ENCODE data around the gene DAB2IP.

The DAB2IP gene

DNA sequence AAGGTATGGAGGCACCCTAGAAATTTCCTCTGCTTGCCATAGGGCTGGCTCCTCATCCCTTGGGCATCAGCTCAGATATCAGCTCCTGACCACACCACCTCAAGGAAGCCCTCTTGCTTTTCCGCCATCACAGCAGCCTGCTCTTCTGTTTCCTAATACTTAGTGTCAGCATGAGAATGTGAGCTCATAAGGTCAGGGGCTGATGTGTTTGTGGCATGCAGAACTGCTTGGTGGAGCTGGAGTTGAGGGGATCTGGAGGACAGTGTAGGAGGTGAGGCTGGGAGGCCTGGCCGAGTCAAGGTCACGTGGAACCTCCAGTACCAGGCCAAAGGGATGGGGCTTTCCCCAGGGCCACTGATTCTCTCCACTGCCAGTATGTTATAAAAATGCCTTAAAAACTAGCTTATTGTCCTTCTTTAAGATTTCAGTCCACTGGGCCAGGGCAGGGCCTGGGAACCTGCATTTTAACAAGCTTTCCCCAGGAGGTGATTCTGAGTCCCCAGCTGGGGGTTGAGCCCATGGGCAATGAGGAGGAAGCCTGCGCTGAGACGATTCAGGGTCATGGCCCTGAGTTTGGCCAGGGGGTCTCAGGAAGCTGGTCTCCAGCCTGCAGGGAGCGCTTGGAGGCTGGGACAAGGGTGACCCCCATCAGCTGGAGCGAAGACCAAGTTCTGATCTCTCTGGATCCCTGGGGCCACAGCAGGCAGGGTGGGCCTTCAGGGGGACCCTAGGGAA lies 28.6 kb downstream of the DAB2IP start:
- TF ChIP-seq, protein P1, sequence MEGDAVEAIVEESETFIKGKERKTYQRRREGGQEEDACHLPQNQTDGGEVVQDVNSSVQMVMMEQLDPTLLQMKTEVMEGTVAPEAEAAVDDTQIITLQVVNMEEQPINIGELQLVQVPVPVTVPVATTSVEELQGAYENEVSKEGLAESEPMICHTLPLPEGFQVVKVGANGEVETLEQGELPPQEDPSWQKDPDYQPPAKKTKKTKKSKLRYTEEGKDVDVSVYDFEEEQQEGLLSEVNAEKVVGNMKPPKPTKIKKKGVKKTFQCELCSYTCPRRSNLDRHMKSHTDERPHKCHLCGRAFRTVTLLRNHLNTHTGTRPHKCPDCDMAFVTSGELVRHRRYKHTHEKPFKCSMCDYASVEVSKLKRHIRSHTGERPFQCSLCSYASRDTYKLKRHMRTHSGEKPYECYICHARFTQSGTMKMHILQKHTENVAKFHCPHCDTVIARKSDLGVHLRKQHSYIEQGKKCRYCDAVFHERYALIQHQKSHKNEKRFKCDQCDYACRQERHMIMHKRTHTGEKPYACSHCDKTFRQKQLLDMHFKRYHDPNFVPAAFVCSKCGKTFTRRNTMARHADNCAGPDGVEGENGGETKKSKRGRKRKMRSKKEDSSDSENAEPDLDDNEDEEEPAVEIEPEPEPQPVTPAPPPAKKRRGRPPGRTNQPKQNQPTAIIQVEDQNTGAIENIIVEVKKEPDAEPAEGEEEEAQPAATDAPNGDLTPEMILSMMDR (IDR thresholded peaks at IDR 0.05): no peak
- DNase-seq: no peak
- H3K4me1 ChIP-seq: peaks cover 0 to 14% (median 0%) of the 10 kb centered on the region in 4 donors
- no peaks in the 10 kb centered on the region for H3K27me3 ChIP-seq
- H3K36me3 ChIP-seq: peaks cover 4 to 38% (median 25%) of the 10 kb centered on the region in 3 donors
- intact Hi-C loops (cut with DNase I; ENCODE audit: low total_unique reads): loop anchor here (5.0 kb wide), 1 partner anchor 128 kb away; no protein-coding TSS in a partner anchor
- no peak overlapping the region for H3K4me3 ChIP-seq
- no peak overlapping the region for H3K27ac ChIP-seq
- no peaks in the 10 kb centered on the region for H3K9me3 ChIP-seq

DNA sequence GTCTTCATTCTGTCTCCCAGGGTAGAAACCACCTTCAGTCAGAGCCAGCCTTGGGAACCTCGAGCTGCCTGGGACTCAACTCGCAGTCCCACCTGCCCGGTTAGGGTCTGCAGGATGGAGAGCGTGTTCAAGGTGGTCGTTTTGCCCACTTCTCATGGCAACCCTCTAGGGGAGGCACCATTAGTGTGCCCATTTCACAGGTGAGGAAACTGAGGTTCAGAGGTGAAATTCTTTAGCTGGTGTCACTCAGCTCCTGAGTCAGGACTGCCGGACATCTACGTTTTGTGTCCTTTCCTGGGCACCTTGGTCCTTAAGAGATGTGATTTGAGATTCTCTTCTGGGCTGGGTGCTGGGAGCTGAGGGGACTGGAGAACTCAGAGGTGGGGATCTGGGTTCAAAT lies 30.0 kb downstream of the DAB2IP start:
- H3K27ac ChIP-seq: no peak overlapping the region
- peaks cover 4 to 38% (median 25%) of the 10 kb centered on the region in 3 donors for H3K36me3 ChIP-seq
- no peaks in the 10 kb centered on the region for H3K27me3 ChIP-seq
- TF ChIP-seq, protein P1 (IDR thresholded peaks at IDR 0.05): no peak
- peaks cover 0 to under 1% (median 0%) of the 10 kb centered on the region in 4 donors for H3K4me1 ChIP-seq
- no peak overlapping the region for H3K4me3 ChIP-seq
- no peaks in the 10 kb centered on the region for H3K9me3 ChIP-seq
- no peak for DNase-seq
- intact Hi-C loops (cut with DNase I; ENCODE audit: low total_unique reads): loop anchor here (5.0 kb wide), 1 partner anchor 129 kb away; no protein-coding TSS in a partner anchor

DNA sequence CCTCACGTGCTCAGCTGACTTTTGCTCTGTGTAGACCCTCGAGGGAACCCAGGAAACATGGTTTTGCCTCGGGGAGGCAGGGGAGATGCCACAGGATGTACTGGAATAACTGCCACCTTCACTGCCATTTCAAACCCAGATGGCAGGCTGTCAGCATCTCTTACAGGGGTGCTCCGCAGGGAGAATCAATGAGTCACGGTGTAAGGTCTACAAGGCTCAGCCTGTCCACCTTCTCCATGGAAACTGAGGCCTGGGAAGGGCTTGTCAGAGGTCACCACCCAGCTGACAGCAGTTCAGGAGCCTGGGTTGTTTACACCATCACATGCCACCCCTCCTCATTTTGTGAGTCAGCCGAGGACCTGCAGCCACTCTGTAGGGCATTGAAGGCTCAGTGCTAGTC lies 30.8 kb downstream of the DAB2IP start:
- Histone ChIP-seq H3K27ac (no peak overlapping the region), H3K27me3 (no peaks in the 10 kb centered on the region), H3K4me3 (no peak overlapping the region), H3K9me3 (no peaks in the 10 kb centered on the region), H3K4me1 (peaks cover 0 to 7% (median 3%) of the 10 kb centered on the region in 4 donors), H3K36me3 (peaks cover 4 to 38% (median 25%) of the 10 kb centered on the region in 3 donors)
- TF ChIP-seq, protein P1 (IDR thresholded peaks at IDR 0.05): no peak
- no peak for DNase-seq
- intact Hi-C loops (cut with DNase I; ENCODE audit: low total_unique reads): loop anchor here (5.0 kb wide), 1 partner anchor 130 kb away; no protein-coding TSS in a partner anchor

DNA sequence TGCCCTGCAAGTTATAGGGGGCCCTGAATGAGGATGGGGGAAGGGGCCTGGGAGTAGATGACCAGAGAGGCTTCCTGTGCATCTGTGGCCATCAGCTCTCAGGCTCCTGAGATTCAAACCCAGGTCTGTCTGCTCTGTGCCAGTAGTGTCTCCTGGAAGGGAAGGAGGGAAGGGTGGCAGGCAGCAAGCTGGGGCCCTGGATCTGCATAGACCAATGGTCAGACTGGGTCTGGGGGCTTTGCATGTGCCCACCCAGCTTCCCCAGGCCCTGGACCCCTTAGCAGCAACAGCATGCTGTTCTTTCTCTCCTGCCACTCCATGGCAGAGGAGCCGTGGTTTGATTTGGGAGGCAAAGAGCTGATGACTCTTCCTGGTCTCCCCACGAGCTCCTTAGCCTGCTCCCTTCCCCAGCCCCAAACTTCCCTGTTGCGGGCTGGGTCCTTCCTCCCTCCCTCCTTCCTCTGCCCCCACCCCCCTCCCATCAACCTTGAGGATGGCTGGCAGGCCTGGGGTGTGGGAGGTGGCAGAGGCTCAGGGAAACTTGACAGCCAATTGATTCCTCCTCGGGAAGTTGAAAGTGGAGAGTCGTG lies 31.6 kb downstream of the DAB2IP start:
- TF ChIP-seq, protein P1 (IDR thresholded peaks at IDR 0.05): no peak
- no peak overlapping the region for H3K4me3 ChIP-seq
- intact Hi-C loops (cut with DNase I; ENCODE audit: low total_unique reads): loop anchor here (5.0 kb wide), 1 partner anchor 131 kb away; no protein-coding TSS in a partner anchor
- no peak overlapping the region for H3K27ac ChIP-seq
- DNase-seq: no peak
- peaks cover 4 to 38% (median 25%) of the 10 kb centered on the region in 3 donors for H3K36me3 ChIP-seq
- H3K27me3 ChIP-seq: no peaks in the 10 kb centered on the region
- H3K9me3 ChIP-seq: no peaks in the 10 kb centered on the region
- H3K4me1 ChIP-seq: peaks cover 0 to 7% (median 3%) of the 10 kb centered on the region in 4 donors

DNA sequence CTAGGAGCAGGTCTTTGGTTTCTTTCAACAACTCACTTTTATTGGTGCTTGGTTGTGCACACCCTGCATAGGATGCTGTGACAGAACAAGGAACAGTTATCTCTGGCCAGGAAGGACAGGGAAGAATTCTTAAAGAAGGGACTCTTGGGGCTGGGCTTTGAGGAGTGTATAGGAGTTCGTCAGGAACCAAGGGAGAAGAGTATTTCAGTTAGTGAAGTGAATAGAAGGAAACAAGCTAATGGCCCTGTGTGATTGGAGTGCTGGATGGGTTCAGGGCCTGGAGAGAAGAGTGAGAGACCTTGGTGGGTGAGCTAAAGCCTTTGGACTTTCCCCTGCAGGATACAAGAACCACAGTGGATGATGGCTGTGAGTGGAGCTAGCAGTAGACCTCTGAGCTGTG lies 32.2 kb downstream of the DAB2IP start:
- intact Hi-C loops (cut with DNase I; ENCODE audit: low total_unique reads): loop anchor here (5.0 kb wide), 1 partner anchor 131 kb away; no protein-coding TSS in a partner anchor
- Histone ChIP-seq H3K4me1 (peaks cover 0 to 7% (median 3%) of the 10 kb centered on the region in 4 donors), H3K36me3 (peaks cover 3 to 34% (median 23%) of the 10 kb centered on the region in 3 donors), H3K4me3 (no peak overlapping the region), H3K9me3 (no peaks in the 10 kb centered on the region), H3K27me3 (no peaks in the 10 kb centered on the region), H3K27ac (no peak overlapping the region)
- no peak for DNase-seq
- TF ChIP-seq, protein P1 (IDR thresholded peaks at IDR 0.05): no peak

All from tibial artery (tissue), 4 donors.